GM18511 (cell line): ENCODE measurements around the gene AKAP8L.
A peak's percentile ranks its signal among the peaks of the same experiment; 100 is the strongest.

Experiments used
- ATAC-seq: cut with Tn5 transposase; IDR thresholded peaks from one replicate; pipeline ENCODE4 v1.9.1; 2021; ENCODE audit warnings: mild to moderate bottlenecking, moderate library complexity; ENCODE audit not compliant: unreplicated experiment

The AKAP8L gene

GRCh38 chr19:15418579-15419412 is at the start of gene AKAP8L:
AKAP8L (minus strand) TSS chr19:15418988; CDS start chr19:15418923, 65 bp downstream.
- ATAC-seq = peak; percentile 96

GRCh38 chr19:15467734-15468214 is 49.0 kb upstream of the AKAP8L start:
- ATAC-seq = no peak

GRCh38 chr19:15466851-15467733 is 48.3 kb upstream of the AKAP8L start:
- ATAC-seq = peak; percentile 60

- peak; percentile 71 for ATAC-seq
These were observed 45.9 kb upstream of the AKAP8L start, which contains the start of gene RASAL3 for GRCh38 chr19:15464394-15465385. RASAL3 (minus strand) TSS chr19:15464544; CDS start chr19:15464358, 186 bp downstream.

- peak; percentile 46 for ATAC-seq
These were observed 45.1 kb upstream of the AKAP8L start for GRCh38 chr19:15463861-15464371.

GRCh38 chr19:15461694-15462093 is 42.9 kb upstream of the AKAP8L start:
- ATAC-seq = no peak

- ATAC-seq = no peak
These were observed 39.1 kb upstream of the AKAP8L start for GRCh38 chr19:15457701-15458484.

GRCh38 chr19:15456871-15457700 is 38.3 kb upstream of the AKAP8L start:
- ATAC-seq = no peak

- ATAC-seq = no peak
These were observed 37.7 kb upstream of the AKAP8L start for GRCh38 chr19:15456441-15456840.

GRCh38 chr19:15455996-15456395 is 37.2 kb upstream of the AKAP8L start:
- no peak for ATAC-seq

GRCh38 chr19:15453906-15454860 is 35.4 kb upstream of the AKAP8L start:
- no peak for ATAC-seq

GRCh38 chr19:15453091-15453578 is 34.3 kb upstream of the AKAP8L start:
- no peak for ATAC-seq

- no peak for ATAC-seq
These were observed 33.6 kb upstream of the AKAP8L start for GRCh38 chr19:15452111-15453047.

GRCh38 chr19:15450528-15450890 is 31.7 kb upstream of the AKAP8L start:
- no peak for ATAC-seq

- ATAC-seq = peak; percentile 49
These were observed 31.1 kb upstream of the AKAP8L start, which contains the start of gene WIZ for GRCh38 chr19:15449620-15450527. WIZ (minus strand) TSS chr19:15449956; CDS start chr19:15448307, 1,649 bp downstream.
